Thyroid gland (tissue), 4 donors: ENCODE results near the gene HCK.

Experiments used
- POLR2A ChIP-seq, 2 donors: fragments of 450-650 bp; IDR thresholded peaks; one replicate each; pipeline ENCODE4 v1.6.1; 2017; ENCODE audit warnings: antibody characterized with exemption in 2 of 2, mild to moderate bottlenecking in 2 of 2, moderate library complexity in 1 of 2
- TF ChIP-seq, protein P1 (sequence below), 6 experiments: fragments of 200-600 bp in 3 of 6; fragments of 450-650 bp in 3 of 6; sonication (generic) in 3 of 6; IDR thresholded peaks; one replicate each; pipeline ENCODE4 v1.5.1; 2016 to 2019; ENCODE audit warnings: antibody characterized with exemption in 6 of 6, mild to moderate bottlenecking in 2 of 6, inconsistent platforms in 1 of 6, moderate library complexity in 1 of 6

DNA sequence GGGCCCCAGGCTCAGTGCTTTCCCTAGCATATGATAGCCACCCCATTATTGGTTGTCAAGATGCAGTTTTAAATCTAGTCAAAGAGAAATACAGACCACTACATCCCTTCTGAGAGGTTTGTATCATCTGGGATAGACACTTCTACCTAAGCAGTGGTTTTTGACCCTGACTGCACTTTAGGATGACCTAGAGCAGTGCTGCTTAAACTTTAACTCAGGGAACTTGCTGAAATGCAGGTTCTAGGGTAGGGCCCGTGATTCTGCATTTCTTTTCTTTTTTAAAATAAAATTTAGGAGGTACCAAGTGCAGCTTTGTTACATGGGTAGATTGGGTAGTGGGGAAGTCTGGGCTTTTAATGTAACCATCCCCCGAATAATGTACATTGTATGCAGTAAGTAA lies 76.1 kb downstream of the HCK start:
- TF ChIP-seq, protein P1, sequence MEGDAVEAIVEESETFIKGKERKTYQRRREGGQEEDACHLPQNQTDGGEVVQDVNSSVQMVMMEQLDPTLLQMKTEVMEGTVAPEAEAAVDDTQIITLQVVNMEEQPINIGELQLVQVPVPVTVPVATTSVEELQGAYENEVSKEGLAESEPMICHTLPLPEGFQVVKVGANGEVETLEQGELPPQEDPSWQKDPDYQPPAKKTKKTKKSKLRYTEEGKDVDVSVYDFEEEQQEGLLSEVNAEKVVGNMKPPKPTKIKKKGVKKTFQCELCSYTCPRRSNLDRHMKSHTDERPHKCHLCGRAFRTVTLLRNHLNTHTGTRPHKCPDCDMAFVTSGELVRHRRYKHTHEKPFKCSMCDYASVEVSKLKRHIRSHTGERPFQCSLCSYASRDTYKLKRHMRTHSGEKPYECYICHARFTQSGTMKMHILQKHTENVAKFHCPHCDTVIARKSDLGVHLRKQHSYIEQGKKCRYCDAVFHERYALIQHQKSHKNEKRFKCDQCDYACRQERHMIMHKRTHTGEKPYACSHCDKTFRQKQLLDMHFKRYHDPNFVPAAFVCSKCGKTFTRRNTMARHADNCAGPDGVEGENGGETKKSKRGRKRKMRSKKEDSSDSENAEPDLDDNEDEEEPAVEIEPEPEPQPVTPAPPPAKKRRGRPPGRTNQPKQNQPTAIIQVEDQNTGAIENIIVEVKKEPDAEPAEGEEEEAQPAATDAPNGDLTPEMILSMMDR (IDR thresholded peaks at IDR 0.05) = no peak
- TF ChIP-seq POLR2A (IDR thresholded peaks at IDR 0.05) = no peak
